H9 (cell line): ENCODE measurements around the gene APC. TPM values are rescaled to one million over a fixed set of nuclear protein-coding genes. Genes with fewer than 3 reads are reported as not detected.

Experiments
- DNase-seq: peaks from one replicate; pipeline ENCODE4 v3.0.0-alpha.2; 2017
- H2AFZ ChIP-seq: one replicate; pipeline ENCODE4 v1.6.1; 2013; ENCODE audit warnings: mild to moderate bottlenecking, low read length, control low read depth, moderate library complexity
- H2AK5ac ChIP-seq: 2 replicates; pipeline ENCODE4 v1.6.1; 2013; ENCODE audit warnings: low read length, control low read depth, mixed read lengths; ENCODE audit not compliant: insufficient read length
- H2BK120ac ChIP-seq: one replicate; pipeline ENCODE4 v1.6.1; 2013; ENCODE audit warnings: low read depth, mild to moderate bottlenecking, low read length, control low read depth, inconsistent platforms; ENCODE audit not compliant: poor library complexity, severe bottlenecking
- H2BK12ac ChIP-seq: 2 replicates; pipeline ENCODE4 v1.6.1; 2013; ENCODE audit warnings: low read length, control low read depth, mixed read lengths, low read depth; ENCODE audit not compliant: insufficient read length
- H2BK15ac ChIP-seq: 2 replicates; pipeline ENCODE4 v1.6.1; 2013; ENCODE audit warnings: low read depth, low read length, control low read depth
- H2BK20ac ChIP-seq: one replicate; pipeline ENCODE4 v1.6.1; 2013; ENCODE audit warnings: low read depth, mild to moderate bottlenecking, low read length, control low read depth, inconsistent platforms; ENCODE audit not compliant: poor library complexity, severe bottlenecking
- H2BK5ac ChIP-seq: 2 replicates; pipeline ENCODE4 v1.6.1; 2013; ENCODE audit warnings: low read length, control low read depth, mixed read lengths; ENCODE audit not compliant: insufficient read length
- H3K14ac ChIP-seq: 2 replicates; pipeline ENCODE4 v1.6.1; 2013; ENCODE audit warnings: low read length, control low read depth; ENCODE audit not compliant: insufficient read depth
- H3K18ac ChIP-seq: 2 replicates; pipeline ENCODE4 v1.6.1; 2013; ENCODE audit warnings: low read depth, mild to moderate bottlenecking, mixed read lengths, low read length, control low read depth; ENCODE audit not compliant: insufficient read length
- H3K23ac ChIP-seq: 2 replicates; pipeline ENCODE4 v1.6.1; 2013; ENCODE audit warnings: low read length, control low read depth, mixed read lengths, low read depth; ENCODE audit not compliant: insufficient read length
- H3K23me2 ChIP-seq: 2 replicates; pipeline ENCODE4 v1.6.1; 2013; ENCODE audit warnings: low read depth, mild to moderate bottlenecking, mixed read lengths, low read length, control low read depth; ENCODE audit not compliant: insufficient read length, poor library complexity, severe bottlenecking
- H3K27ac ChIP-seq: 2 replicates; pipeline ENCODE4 v1.5.1; 2013; ENCODE audit warnings: low read length, control low read depth, mixed read lengths, low read depth; ENCODE audit not compliant: insufficient read length
- H3K27me3 ChIP-seq: 2 replicates; pipeline ENCODE4 v1.6.1; 2013; ENCODE audit warnings: low read length, control low read depth, inconsistent platforms; ENCODE audit not compliant: insufficient read depth
- H3K4ac ChIP-seq: 2 replicates; pipeline ENCODE4 v1.6.1; 2013; ENCODE audit warnings: low read depth, mild to moderate bottlenecking, control low read depth, inconsistent platforms, low read length, moderate library complexity
- H3K4me1 ChIP-seq: 2 replicates; pipeline ENCODE4 v1.6.1; 2013; ENCODE audit warnings: low read length, control low read depth, inconsistent platforms; ENCODE audit not compliant: insufficient read depth
- H3K4me2 ChIP-seq: 2 replicates; pipeline ENCODE4 v1.6.1; 2013; ENCODE audit warnings: low read length, control low read depth, mixed read lengths; ENCODE audit not compliant: insufficient read length, insufficient read depth
- H3K56ac ChIP-seq: 2 replicates; pipeline ENCODE4 v1.6.1; 2013; ENCODE audit warnings: low read depth, mild to moderate bottlenecking, mixed read lengths, low read length, control low read depth; ENCODE audit not compliant: insufficient read length
- H3K79me1 ChIP-seq: 2 replicates; pipeline ENCODE4 v1.6.1; 2013; ENCODE audit warnings: low read depth, mild to moderate bottlenecking, moderate library complexity, low read length, control low read depth, inconsistent platforms; ENCODE audit not compliant: insufficient read depth, poor library complexity, severe bottlenecking
- H3K79me2 ChIP-seq: 2 replicates; pipeline ENCODE4 v1.6.1; 2013; ENCODE audit warnings: low read length, control low read depth, inconsistent platforms; ENCODE audit not compliant: insufficient read depth
- H3K9ac ChIP-seq: 2 replicates; pipeline ENCODE4 v1.6.1; 2013; ENCODE audit warnings: low read length, control low read depth, mixed read lengths; ENCODE audit not compliant: insufficient read length; ENCODE audit errors: extremely low read depth
- H3K9me3 ChIP-seq: one replicate; pipeline ENCODE4 v1.6.1; 2013; ENCODE audit warnings: low read depth, low read length, inconsistent platforms; ENCODE audit not compliant: control insufficient read depth
- H3T11ph ChIP-seq: one replicate; pipeline ENCODE4 v1.6.1; 2013; ENCODE audit warnings: mild to moderate bottlenecking, low read length, control low read depth, inconsistent platforms
- H4K20me1 ChIP-seq: one replicate; pipeline ENCODE4 v1.6.1; 2013; ENCODE audit not compliant: control insufficient read depth, insufficient read length, insufficient read depth
- H4K5ac ChIP-seq: 2 replicates; pipeline ENCODE4 v1.6.1; 2013; ENCODE audit warnings: low read depth, mild to moderate bottlenecking, mixed read lengths, low read length, control low read depth; ENCODE audit not compliant: insufficient read length
- H4K8ac ChIP-seq: replicated peaks from 2 replicates; pipeline ENCODE4 v1.6.1; 2013; ENCODE audit warnings: low read length, control low read depth, mixed read lengths, low read depth; ENCODE audit not compliant: insufficient read length
- H4K91ac ChIP-seq: 2 replicates; pipeline ENCODE4 v1.6.1; 2013; ENCODE audit warnings: low read depth, mild to moderate bottlenecking, moderate library complexity, mixed read lengths, low read length, control low read depth; ENCODE audit not compliant: insufficient read length
- H3K27ac Mint-ChIP-seq, 3 experiments: 2 replicates in 2 of 3; 3 replicates in 1 of 3; pipeline ENCODE4 v1.8.0; 2020 to 2021; ENCODE audit warnings: mixed read lengths in 3 of 3, mild to moderate bottlenecking in 1 of 3, moderate library complexity in 1 of 3
- H3K27me3 Mint-ChIP-seq: 2 replicates; pipeline ENCODE4 v1.8.0; 2021; ENCODE audit warnings: low read depth, mild to moderate bottlenecking, moderate library complexity, mixed read lengths
- H3K36me3 Mint-ChIP-seq, 3 experiments: 2 replicates in 2 of 3; 3 replicates in 1 of 3; pipeline ENCODE4 v1.8.0; 2020 to 2021; ENCODE audit warnings: low read depth in 3 of 3, mixed read lengths in 3 of 3; ENCODE audit not compliant: insufficient read depth in 1 of 3
- H3K4me1 Mint-ChIP-seq, 2 experiments: 2 replicates each; pipeline ENCODE4 v1.8.0; 2020; ENCODE audit warnings: mixed read lengths in 2 of 2
- H3K4me3 Mint-ChIP-seq, 2 experiments: 2 replicates in 1 of 2; 3 replicates in 1 of 2; pipeline ENCODE4 v1.8.0; 2020 to 2021; ENCODE audit warnings: mild to moderate bottlenecking in 2 of 2, mixed read lengths in 2 of 2, moderate library complexity in 1 of 2
- H3K9me3 Mint-ChIP-seq, 2 experiments: 2 replicates in 1 of 2; 3 replicates in 1 of 2; pipeline ENCODE4 v1.8.0; 2020; ENCODE audit warnings: mild to moderate bottlenecking in 2 of 2, mixed read lengths in 2 of 2, moderate library complexity in 1 of 2
- CTCF ChIP-seq: fragments of 200-600 bp; sonication (generic); conservative IDR thresholded peaks from 3 replicates; pipeline ENCODE4 v1.8.0; 2021; ENCODE audit warnings: antibody characterized with exemption, mild to moderate bottlenecking
- WGBS: extraction: QIAGEN DNeasy Blood & Tissue Kit; methylation state at CpG from one replicate; pipeline ENCODE4 v1.1.7; 2013; ENCODE audit warnings: missing lambda C conversion rate, low lambda C conversion rate, mixed read lengths; ENCODE audit not compliant: insufficient read length; ENCODE audit errors: extremely low coverage; 5-methylcytosine and 5-hydroxymethylcytosine counted together
- total RNA-seq: library from RNA; stranded (reverse); gene quantifications from 2 replicates; pipeline ENCODE4 v1.2.1, GENCODE V29; 2021

APC gene
- total RNA-seq, 1 experiment from 2014 or later = 29.3 TPM

- Histone ChIP-seq H4K20me1 (no peaks in the 10 kb centered on the region), H3K23me2 (peaks cover 7% of the 10 kb centered on the region), H2AK5ac (no peak overlapping the region), H3K79me2 (peaks cover 11% of the 10 kb centered on the region; the same call in 1 of the 2 replicates), H3K23ac (no peak overlapping the region), H2AFZ (no peak overlapping the region), H3K14ac (no peak overlapping the region), H3K18ac (no peak overlapping the region), H2BK5ac (no peak overlapping the region), H3K4me1 (peaks cover 2% of the 10 kb centered on the region; the same call in 1 of the 2 replicates), H3K9me3 (no peaks in the 10 kb centered on the region), H4K91ac (no peak overlapping the region), H2BK12ac (no peak overlapping the region), H3K4ac (no peak overlapping the region), H4K5ac (no peak overlapping the region), H3K4me2 (no peak overlapping the region), H4K8ac (no peak overlapping the region), H2BK15ac (no peak overlapping the region), H3K9ac (no peak overlapping the region), H3K79me1 (no peaks in the 10 kb centered on the region), H3K56ac (no peak overlapping the region), H3K27ac (no peak overlapping the region), H2BK20ac (no peak overlapping the region), H3T11ph (no peak overlapping the region), H3K27me3 (no peaks in the 10 kb centered on the region), H2BK120ac (no peak overlapping the region)
- Mint-ChIP-seq H3K27ac (peak overlapping the region in 1 of 3 experiments; percentile 48; a peak in 1 of 7 replicates), H3K4me1 (peaks cover 30 to 31% of the 10 kb centered on the region in 2 experiments), H3K9me3 (no peaks in the 10 kb centered on the region), H3K36me3 (peaks cover 0 to 4% (median 0%) of the 10 kb centered on the region in 3 experiments; a peak in 2 of 7 replicates), H3K4me3 (peak overlapping the region; percentile 89 to 92; a peak in 3 of 5 replicates), H3K27me3 (no peaks in the 10 kb centered on the region; the same call in none of the 2 replicates)
- no peak for TF ChIP-seq CTCF
- no peak for DNase-seq
- WGBS = no CpG with 5 or more reads among the region's 4 CpGs
These were observed 31.2 kb upstream of the APC start for GRCh38 chr5:112706446-112707016.
